Neutrophil (primary cell): ENCODE measurements around the gene MSI2.

Experiments
- H3K27ac ChIP-seq: fragments of 200-600 bp; sonication (generic); 2 replicates; pipeline ENCODE4 v1.5.1; 2016; ENCODE audit warnings: mild to moderate bottlenecking, moderate library complexity
- H3K27me3 ChIP-seq: fragments of 200-600 bp; sonication (generic); 2 replicates; pipeline ENCODE4 v1.6.0; 2016; ENCODE audit warnings: mild to moderate bottlenecking
- H3K36me3 ChIP-seq: fragments of 200-600 bp; sonication (generic); 2 replicates; pipeline ENCODE4 v1.5.1; 2017
- H3K4me1 ChIP-seq, 2 experiments: fragments of 200-600 bp in 1 of 2; sonication (generic) in 1 of 2; 1 replicate in 1 of 2; 2 replicates in 1 of 2; pipeline versions ENCODE4 v1.5.1 to v1.6.1; 2013 to 2016; ENCODE audit warnings: low read depth in 1 of 2, low read length in 1 of 2, mild to moderate bottlenecking in 1 of 2, moderate library complexity in 1 of 2; ENCODE audit not compliant: control insufficient read depth in 1 of 2, insufficient read depth in 1 of 2
- H3K4me3 ChIP-seq, 2 experiments: fragments of 200-600 bp in 1 of 2; sonication (generic) in 1 of 2; 1 replicate in 1 of 2; 2 replicates in 1 of 2; pipeline ENCODE4 v1.5.1; 2013 to 2016; ENCODE audit warnings: low read depth in 1 of 2, low read length in 1 of 2, mild to moderate bottlenecking in 1 of 2, moderate library complexity in 1 of 2
- H3K9me3 ChIP-seq: fragments of 200-600 bp; sonication (generic); 2 replicates; pipeline ENCODE4 v1.5.1; 2016
- TF ChIP-seq, protein P1 (sequence below): fragments of 200-600 bp; sonication (generic); IDR thresholded peaks from 2 replicates; pipeline ENCODE4 v1.5.1; 2016; ENCODE audit warnings: antibody characterized with exemption

The MSI2 gene

DNA sequence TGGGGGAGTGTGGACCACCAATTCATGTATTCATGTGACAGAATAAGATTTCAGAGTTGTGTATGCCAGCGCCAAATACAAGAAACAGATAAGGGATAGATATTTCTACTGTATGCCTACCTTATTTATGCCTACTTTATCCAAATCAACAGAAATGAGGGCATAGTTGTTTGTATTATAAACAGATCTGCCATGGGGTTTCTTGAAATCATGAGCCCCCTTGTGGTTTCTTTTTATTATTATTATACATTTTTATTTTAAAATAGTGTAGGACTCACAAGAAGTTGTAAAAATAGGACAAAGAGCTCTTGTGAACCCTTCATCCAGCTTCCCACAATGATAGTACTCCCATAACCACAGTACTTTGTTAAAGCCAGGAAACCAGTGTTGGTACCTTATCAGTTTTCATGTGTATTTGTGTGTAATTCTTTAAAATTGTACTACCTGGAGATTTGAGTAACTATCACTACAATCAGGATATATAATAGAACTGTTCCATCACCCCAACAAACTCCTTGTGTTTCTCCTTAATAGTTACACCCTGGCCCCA is 259.4 kb downstream of the MSI2 start:
- H3K27ac ChIP-seq: no peak overlapping the region
- H3K36me3 ChIP-seq: no peaks in the 10 kb centered on the region
- H3K4me1 ChIP-seq: no peaks in the 10 kb centered on the region
- TF ChIP-seq, protein P1, sequence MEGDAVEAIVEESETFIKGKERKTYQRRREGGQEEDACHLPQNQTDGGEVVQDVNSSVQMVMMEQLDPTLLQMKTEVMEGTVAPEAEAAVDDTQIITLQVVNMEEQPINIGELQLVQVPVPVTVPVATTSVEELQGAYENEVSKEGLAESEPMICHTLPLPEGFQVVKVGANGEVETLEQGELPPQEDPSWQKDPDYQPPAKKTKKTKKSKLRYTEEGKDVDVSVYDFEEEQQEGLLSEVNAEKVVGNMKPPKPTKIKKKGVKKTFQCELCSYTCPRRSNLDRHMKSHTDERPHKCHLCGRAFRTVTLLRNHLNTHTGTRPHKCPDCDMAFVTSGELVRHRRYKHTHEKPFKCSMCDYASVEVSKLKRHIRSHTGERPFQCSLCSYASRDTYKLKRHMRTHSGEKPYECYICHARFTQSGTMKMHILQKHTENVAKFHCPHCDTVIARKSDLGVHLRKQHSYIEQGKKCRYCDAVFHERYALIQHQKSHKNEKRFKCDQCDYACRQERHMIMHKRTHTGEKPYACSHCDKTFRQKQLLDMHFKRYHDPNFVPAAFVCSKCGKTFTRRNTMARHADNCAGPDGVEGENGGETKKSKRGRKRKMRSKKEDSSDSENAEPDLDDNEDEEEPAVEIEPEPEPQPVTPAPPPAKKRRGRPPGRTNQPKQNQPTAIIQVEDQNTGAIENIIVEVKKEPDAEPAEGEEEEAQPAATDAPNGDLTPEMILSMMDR: no peak
- H3K9me3 ChIP-seq: no peaks in the 10 kb centered on the region
- H3K27me3 ChIP-seq: no peaks in the 10 kb centered on the region
- no peak overlapping the region for H3K4me3 ChIP-seq

DNA sequence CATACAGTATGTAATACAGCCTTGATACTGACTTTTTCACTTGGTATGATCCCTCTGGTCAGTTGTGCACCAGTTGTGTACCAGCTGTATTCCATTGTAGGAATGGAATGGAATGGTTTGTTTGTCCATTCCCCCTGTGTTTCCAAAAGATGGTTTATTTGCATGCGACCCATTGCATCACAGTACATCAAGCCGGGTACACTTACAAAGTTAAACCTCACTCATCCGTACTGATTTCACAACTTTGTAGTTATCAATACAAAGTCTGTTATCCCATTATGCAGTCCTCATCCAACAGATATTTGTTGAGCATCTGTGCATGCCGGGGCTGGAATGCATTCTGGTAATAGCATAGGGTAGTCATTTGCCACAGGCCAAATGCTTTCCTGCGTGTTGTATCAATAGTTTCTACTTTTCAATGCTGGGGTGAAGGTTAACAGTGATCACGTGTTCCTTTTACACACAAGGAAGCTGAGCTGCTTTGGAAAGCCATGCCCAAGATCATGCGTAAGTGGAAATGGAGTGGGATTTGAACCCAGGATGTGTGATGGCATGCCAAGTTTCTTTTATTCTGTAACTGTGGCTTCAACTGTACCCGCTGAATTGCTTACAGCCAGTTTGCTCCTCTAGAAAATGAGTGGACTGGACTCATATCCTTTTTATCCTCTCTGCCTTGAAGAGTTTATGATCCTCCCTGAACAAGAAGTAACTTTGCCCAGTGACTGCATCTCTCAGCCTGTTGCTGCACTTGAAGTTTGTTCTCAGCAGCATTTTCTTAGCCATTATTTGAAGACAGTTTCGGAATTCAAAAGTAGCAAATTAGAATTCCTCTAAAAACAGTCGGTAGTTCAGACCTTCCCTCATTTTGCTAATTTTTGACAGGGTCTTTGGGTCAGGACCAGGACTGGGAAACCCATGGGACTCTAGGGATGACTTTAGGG is 260.2 kb downstream of the MSI2 start:
- no peaks in the 10 kb centered on the region for H3K36me3 ChIP-seq
- TF ChIP-seq, protein P1: no peak
- no peaks in the 10 kb centered on the region for H3K4me1 ChIP-seq

DNA sequence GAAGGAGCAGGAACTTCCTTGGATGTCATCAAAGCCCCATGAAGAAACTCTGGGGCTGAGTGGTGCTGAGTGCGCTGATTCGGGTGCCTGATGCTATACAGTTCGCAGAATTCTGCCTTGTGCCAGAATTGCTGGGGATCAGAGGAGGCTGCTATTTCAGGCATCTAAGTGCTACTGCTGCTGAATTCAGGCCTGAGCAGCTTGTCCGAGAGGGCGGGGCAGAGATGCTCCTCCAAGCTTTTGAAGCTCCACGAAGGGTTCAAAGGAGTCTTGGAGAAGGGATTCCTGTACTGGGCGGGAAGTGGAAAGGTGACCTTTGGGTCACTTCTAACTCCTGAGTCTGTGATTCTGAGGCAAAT is 260.9 kb downstream of the MSI2 start:
- Histone ChIP-seq H3K4me1 (no peaks in the 10 kb centered on the region), H3K36me3 (no peaks in the 10 kb centered on the region), H3K9me3 (no peaks in the 10 kb centered on the region), H3K27ac (no peak overlapping the region), H3K27me3 (no peaks in the 10 kb centered on the region), H3K4me3 (no peak overlapping the region)
- TF ChIP-seq, protein P1: no peak

More for the DNA sequence above, 260.2 kb downstream of the MSI2 start:
- Histone ChIP-seq H3K27ac (no peak overlapping the region), H3K27me3 (no peaks in the 10 kb centered on the region), H3K9me3 (no peaks in the 10 kb centered on the region), H3K4me3 (no peak overlapping the region)

DNA sequence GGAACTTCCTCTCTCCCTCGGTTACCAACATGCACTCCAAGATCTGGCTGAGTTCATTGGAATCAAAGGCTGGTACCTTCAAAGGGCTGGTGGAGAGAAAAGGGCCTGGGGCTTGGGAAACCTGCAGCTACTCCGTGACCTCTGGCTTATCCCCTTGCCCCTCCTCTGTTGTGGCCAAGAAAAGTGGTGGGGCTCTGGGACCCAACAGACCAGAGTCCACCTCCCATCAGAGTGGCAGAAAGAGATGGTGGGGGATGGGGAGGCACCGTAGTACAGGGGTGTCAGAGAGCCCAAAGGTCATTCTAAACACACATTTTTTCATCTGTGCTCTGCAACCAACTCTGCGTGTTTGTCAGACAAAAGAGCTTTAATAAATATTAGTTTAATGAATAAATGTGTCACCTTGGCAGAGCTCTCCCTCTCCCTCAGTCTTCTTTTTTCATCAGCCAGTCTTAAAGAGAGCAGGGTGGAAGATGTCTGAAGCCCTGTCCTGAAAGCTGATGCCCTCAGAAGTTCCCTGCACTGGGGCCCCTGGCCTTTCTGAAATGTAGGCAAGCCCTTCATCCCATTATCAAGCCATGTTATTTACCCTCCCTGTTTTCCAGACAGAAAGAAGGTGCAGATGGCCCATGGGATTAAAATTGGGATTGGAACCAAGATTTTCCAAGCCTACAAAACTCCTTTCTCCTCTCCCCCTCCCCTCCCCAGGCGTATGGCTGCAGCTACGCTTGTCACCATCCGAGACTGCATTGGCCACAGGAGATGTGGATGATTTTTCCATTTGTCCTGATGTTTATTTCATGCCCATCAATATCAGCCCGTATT is 261.5 kb downstream of the MSI2 start:
- Histone ChIP-seq H3K4me3 (no peak overlapping the region), H3K9me3 (no peaks in the 10 kb centered on the region), H3K4me1 (no peaks in the 10 kb centered on the region), H3K36me3 (no peaks in the 10 kb centered on the region), H3K27ac (no peak overlapping the region), H3K27me3 (no peaks in the 10 kb centered on the region)
- TF ChIP-seq, protein P1: no peak
